MM.1S (cell line): Measurements from ENCODE around the gene HSPB6.

Experiments
- CTCF ChIP-seq: fragments of 300-600 bp; sonication (generic); IDR thresholded peaks from 2 replicates; pipeline ENCODE4 v1.5.1; 2016; ENCODE audit warnings: antibody characterized with exemption, low read length, mixed read lengths
- EZH2 ChIP-seq: fragments of 300-600 bp; sonication (generic); optimal IDR thresholded peaks from 2 replicates; pipeline ENCODE3; 2017; ENCODE audit warnings: low read depth, mild to moderate bottlenecking, antibody characterized with exemption, low read length, mixed read lengths

- TF ChIP-seq CTCF (no peak), EZH2 (no peak)
Observed at GRCh38 chr19:35784503-35785338, 27.9 kb upstream of the HSPB6 start.
